ENCODE results near the gene WSCD2.

Gene WSCD2

DNA sequence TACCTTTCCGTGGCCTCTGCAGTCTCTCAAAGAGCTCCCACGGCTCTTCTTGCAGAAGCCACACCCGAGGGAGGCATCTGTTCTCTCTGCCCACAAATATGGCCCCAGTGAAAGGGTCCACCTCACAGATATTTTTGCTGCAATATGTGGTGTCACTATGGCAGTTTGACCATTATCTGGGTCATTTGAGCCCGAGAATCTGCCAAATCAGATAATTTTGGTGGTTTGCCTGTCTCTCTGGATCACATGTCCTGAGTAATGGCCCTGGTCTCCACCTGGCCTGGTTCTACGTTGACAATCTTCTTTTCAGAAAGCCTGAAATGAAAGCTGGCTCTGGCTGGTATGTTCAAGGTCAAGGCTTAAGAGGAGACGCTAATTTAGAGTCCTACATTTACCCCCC is 5.7 kb upstream of the WSCD2 start:
- no peak for DNase-seq
- in situ Hi-C loops (cut with MboI; ENCODE audit: low pct_unique_long_range_greater_than_20kb, low sequenced_read_pairs): no loop called here

DNA sequence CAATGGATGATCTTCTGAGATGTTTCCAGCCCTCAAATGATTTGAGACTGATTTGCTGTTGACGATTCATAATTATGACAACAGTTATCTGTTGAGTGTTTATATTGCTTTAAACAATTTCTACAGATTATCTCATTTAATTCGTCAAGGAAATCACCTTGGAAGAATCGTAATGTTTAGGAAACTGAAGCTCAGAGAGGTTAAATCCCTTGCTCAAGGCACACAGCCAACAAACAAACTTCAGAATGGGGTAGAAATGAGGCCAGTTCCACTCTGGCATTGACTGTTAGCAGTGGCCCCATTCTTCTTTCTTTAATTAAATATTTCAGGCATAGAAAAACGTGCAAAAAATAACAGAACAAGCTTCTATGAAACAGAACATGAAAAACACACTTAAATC is 4.0 kb upstream of the WSCD2 start:
- in situ Hi-C loops (cut with MboI; ENCODE audit: low pct_unique_long_range_greater_than_20kb, low sequenced_read_pairs): no loop called here
- DNase-seq: no peak

DNA sequence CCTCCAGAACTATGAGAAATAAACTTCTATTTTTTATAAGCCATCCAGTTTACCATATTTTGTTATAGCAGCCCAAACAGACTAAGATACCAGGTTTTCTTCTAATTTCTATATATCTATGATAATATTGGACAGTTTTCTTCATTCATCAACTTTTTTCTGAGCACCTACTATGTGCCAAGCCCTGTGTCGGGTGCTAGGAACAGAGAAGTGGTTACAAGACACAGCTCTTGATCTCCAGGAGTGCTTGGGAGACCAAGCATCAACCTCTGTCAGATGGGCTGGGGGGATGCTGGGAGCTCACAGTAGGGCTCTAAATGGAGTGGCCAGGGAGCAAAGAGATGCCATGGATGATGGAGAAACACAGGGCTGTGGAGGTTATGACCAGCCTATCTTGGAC is 2.9 kb upstream of the WSCD2 start:
- in situ Hi-C loops (cut with MboI; ENCODE audit: low pct_unique_long_range_greater_than_20kb, low sequenced_read_pairs): no loop called here
- DNase-seq: no peak

DNA sequence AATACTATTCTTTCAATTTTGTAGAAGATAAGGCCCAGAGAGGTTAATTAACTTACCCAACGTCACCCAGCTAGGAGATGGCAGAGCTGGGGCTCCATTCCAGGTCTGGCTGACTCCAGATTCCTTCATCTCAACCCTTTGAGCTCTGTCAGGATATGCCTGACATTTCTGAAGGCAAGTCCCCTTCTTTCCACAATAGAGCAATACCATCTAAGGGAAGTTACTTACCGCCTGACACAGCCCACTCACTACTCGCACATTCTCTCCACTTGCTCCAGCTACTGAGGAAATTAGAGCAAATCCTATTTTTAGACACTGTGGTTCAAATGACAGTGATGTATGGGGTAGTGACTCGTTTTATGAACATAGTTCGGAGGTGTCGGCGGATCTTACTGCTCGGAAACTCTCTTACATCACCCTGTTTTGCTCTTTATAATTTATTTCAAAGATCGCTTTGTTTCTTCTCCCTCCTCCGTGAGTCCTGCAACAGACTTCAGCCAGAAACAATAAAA is 2.0 kb upstream of the WSCD2 start:
- in situ Hi-C loops (cut with MboI; ENCODE audit: low pct_unique_long_range_greater_than_20kb, low sequenced_read_pairs): no loop called here
- no peak for DNase-seq

DNA sequence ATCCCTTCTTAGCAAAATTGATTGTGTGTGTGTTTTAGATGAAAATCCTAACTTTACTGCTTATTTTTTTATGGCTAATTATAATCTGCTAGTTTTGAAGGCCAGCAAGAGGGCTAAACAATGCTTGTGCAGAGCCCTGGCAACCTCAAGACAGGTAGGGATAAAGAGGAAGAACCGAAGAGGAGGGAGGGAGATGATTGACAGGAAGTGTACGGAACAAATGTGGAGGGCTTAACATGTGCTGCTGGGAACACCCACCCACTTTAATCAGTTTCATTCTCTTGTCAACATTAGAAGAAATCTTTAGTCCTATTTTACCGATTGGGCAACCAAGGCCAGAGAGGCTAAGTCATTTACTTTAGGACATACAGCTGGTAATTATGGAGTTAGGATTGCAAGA is 1.4 kb upstream of the WSCD2 start:
- no peak for DNase-seq
- in situ Hi-C loops (cut with MboI; ENCODE audit: low pct_unique_long_range_greater_than_20kb, low sequenced_read_pairs): no loop called here

DNA sequence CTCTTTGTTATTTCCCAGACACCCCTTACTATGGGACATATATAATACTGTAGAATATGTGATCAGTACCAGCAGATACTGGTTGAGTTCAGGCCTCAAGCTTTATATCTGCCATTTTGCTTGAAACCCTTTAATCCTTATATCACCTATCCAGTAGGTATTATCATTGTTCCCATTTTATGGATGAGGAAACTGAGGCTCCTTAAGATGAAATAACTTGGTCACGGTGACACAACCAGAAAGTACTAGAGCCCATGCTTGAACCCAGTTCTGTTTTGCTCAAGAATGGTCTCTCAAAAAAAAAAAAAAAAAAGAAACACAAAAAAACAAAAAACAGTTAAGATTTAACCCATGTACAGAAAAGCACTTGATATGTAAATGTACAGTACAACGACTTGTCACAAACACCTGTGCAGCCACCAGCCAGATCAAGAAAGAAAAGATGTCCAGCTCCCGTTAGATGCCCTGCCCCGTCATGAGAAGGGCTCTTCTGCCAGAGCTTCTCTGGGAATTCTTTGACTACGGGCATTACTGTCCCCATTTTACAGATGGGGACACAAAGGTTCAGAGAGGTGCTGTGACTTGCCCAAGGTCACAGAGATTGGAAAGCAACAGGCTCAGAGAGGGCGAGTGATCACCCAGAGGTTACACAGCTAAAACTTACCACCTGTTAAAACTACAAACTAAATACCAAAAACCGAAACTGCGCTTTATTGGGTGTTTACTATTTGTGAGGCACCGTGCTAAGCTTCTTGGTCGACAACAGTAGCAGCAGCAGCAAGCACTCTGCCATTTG is 669 bp upstream of the WSCD2 start:
- in situ Hi-C loops (cut with MboI; ENCODE audit: low pct_unique_long_range_greater_than_20kb, low sequenced_read_pairs): no loop called here
- no peak for DNase-seq

DNA sequence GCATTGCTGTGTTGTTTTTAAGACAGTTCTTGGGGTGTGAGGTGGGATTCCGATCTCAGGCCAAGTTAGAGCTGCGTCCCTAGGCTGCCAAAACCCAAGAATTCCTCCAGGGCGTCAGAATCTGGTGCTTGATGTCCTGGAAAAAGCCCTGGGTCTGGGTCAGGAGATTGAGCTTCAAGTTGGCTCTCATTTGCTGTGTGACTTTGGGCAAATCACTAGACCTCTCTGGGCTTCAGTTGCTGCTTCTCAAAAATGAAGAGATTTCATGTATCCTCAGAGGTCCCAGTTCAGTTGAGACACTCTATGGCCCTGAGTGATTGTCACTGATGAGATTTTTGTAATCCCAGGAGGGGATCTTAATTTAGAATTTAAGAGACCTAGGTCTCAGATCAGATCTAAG is 1.9 kb downstream of the WSCD2 start:
- no peak for DNase-seq
- in situ Hi-C loops (cut with MboI; ENCODE audit: low pct_unique_long_range_greater_than_20kb, low sequenced_read_pairs): no loop called here

DNA sequence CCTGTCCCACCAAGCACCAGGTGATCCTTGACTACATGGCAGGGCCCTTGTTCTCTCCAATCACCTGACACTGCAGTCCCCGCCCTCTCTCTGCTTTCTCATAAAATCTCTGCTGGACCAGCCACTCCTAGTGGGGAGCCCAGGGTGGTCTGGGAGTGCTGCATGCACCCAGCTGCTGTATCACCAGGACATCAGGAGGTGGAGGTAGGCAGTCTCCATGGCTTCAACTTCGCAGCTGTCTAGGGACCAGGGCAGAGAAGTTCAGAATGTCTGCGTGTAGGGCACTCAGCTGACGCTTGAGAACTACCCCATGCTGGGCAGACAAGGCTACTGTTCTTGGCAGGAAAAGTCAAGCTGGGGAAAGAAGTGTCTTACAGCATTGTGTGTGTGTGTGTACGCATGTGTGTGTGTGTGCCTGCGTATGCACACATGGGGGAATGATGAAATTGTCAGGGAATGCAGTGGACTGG is 2.6 kb downstream of the WSCD2 start:
- no peak for DNase-seq
- in situ Hi-C loops (cut with MboI; ENCODE audit: low pct_unique_long_range_greater_than_20kb, low sequenced_read_pairs): no loop called here

DNA sequence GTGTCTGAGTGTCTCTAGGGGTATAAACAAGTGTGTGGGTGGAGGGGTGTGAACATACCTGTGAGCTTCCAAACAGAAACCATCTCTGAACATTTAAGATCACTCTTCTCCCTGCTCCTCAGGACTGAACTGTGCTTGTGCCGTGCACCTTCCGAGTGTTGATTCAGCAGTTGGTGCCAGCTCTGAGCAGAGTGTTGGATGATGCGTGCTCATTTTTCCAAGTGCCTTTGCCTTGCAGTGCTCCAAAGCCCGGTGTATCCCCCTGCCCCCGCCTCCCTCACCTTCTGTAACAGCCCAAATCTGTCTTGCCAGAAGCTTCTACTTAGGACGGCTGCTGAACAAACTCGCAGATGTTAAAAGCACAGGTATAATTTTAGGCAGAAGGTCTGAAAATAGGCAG is 4.4 kb downstream of the WSCD2 start:
- DNase-seq: no peak
- in situ Hi-C loops (cut with MboI; ENCODE audit: low pct_unique_long_range_greater_than_20kb, low sequenced_read_pairs): no loop called here

DNA sequence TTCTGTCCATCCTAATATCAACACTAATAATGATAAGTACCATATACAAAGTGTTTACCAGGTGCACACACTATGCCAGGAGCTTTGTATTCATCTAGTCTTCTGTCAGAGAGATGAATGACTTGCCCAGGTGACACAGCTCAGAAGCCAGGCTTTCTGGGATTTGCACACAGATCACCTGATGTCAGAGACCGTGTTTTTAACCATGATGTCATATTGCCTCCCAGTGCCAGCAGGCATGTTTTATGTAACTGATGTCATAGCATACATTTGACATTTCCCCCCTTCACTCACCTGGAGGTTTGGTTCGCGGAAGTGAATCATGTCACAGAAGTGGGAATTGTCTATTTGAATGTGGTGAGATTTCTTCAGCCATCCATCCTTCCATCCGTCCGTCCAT is 5.7 kb downstream of the WSCD2 start:
- in situ Hi-C loops (cut with MboI; ENCODE audit: low pct_unique_long_range_greater_than_20kb, low sequenced_read_pairs): no loop called here
- DNase-seq: no peak

DNA sequence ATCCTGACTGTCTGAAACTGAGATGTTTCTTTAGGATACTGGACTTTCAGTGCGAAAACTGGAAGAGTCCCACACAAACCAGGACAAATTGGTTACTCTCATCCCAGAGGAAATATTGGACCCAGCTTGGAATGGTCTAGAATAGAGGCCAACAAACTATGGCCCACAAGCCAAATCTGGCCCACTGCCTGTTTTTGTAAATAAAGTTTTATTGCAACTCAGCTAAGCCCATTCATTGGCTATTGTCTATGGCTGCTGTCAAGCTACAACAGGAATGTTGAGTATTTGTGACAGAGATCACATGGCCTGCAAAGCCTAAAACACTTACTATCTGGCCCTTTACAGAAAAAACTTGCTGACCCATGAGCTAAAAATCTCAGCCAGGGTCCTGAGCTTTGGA is 6.5 kb downstream of the WSCD2 start:
- in situ Hi-C loops (cut with MboI; ENCODE audit: low pct_unique_long_range_greater_than_20kb, low sequenced_read_pairs): no loop called here
- DNase-seq: no peak

DNA sequence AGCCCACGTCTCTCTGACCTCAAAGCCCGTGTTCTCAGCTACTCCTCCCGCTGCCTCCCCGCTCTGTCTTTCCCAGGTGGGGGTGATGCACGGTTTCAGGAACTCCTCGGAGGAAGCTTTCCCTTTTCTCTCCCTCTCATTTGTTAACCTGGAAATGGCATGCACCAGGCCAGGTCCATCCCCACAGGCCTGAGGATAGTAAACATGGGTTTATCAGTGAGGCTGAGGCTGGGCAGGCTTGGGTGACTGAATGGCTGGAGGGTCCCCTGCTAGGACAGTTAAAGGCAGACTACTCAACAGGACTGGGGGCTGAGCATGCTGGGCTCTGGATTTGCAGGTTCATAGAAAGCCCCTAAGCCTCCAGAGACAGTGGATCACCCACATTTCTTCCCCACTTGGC is 7.6 kb downstream of the WSCD2 start:
- in situ Hi-C loops (cut with MboI; ENCODE audit: low pct_unique_long_range_greater_than_20kb, low sequenced_read_pairs): no loop called here

DNA sequence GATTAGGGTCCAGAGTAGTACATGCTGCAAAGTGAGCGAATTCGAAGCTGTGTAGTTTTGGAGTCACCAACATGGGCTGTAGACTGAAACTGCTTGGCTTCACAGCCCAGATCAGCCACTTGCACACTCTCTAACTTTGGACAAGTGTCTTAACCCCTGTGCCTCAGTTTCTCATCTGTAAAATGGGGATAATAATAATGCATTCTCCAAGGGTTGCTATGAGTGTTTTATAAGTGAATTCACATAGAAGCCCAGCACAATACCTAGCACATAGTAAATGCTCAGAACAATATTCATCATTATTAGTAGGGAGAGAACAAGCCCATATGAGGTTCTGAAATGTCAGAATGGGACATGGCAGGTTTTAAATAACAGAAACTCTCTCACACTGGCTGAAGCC is 10.4 kb downstream of the WSCD2 start:
- in situ Hi-C loops (cut with MboI; ENCODE audit: low pct_unique_long_range_greater_than_20kb, low sequenced_read_pairs): no loop called here
- DNase-seq: no peak

More for the DNA sequence above, 7.6 kb downstream of the WSCD2 start:
- DNase-seq: no peak

DNA sequence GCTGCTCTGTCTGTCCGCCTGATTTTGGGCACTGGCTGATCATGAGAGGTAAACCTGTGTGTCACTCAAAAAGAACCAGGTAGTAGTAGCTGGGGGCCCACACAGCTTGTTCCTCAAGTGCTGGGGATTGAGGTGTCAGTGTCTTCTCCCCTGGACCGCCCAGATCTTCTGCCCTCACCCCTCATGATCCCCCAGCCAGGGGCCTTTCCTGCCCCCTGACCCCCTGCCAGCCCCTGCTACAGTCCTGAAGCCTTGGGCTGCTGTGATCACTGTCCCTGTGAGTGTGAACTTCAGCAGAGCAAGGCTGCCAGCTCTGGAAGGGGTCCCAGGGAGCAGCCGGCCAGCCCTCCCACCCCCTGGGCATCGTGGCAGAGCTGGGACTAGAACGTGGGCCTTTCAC is 11.4 kb downstream of the WSCD2 start:
- DNase-seq: no peak
- in situ Hi-C loops (cut with MboI; ENCODE audit: low pct_unique_long_range_greater_than_20kb, low sequenced_read_pairs): no loop called here

DNA sequence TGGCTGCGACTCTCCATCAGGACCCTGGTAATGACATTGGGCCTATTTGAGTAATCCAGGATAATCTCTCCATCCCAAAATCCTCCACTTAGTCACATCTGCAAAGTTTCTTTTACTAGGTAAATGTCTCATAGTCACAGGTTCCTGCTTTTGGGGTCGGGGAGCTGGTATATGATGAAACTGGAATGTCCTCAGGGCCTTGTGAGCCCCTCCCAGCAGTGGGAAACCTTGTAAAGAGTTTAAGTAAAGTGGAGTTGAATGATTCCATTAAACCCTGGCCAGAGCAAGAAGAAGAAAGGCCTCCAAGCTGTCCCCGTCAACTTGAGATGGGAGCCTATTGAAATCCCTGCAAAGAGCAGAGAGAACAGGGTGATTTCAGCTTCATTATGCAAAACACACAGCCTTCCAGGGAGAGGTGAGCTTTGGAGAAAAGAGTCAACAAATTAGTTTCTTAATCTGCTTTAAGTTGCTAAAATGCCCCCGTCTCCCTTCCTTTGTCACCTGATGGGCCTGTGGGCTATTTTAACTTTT is 12.6 kb downstream of the WSCD2 start:
- no peak for DNase-seq
- in situ Hi-C loops (cut with MboI; ENCODE audit: low pct_unique_long_range_greater_than_20kb, low sequenced_read_pairs): no loop called here

DNA sequence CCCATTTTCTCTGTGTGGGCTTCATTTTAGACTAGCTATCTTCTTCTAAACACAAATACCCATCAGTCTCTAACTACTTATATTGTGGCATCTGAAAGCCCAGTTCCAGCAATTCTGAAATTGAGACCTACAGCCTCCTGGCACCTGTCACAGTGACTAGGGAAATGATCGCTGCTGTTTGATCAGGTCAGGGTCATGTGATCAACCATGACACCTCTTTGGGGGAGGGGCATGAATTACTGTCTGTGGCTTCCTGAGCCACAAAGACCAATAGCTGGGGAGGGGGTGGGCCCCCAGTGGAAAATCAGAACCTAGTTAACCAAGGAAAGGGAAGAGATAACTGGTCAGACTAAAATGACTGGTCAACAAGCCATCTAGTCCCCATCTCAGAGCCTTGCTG is 14.1 kb downstream of the WSCD2 start:
- in situ Hi-C loops (cut with MboI; ENCODE audit: low pct_unique_long_range_greater_than_20kb, low sequenced_read_pairs): no loop called here
- no peak for DNase-seq

DNA sequence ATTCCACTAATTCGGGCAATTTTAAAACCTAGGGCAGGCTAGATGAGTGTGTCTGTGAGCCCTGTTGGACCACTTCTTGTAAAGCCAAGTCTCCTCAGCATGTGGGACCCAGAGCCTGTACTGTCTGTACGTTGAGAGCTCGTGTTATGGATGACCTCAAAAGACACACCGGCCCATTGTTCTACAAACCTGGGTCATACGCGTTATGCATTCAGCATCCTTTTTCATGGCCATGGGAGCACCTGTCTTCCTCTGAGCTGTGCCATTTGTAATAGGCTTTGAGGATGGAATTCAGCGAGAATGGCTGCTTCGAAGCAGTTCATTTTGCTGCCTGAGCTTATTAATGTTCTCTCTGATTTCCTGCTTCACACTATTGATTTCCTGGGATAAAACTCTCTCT is 15.0 kb downstream of the WSCD2 start:
- in situ Hi-C loops (cut with MboI; ENCODE audit: low pct_unique_long_range_greater_than_20kb, low sequenced_read_pairs): no loop called here

DNA sequence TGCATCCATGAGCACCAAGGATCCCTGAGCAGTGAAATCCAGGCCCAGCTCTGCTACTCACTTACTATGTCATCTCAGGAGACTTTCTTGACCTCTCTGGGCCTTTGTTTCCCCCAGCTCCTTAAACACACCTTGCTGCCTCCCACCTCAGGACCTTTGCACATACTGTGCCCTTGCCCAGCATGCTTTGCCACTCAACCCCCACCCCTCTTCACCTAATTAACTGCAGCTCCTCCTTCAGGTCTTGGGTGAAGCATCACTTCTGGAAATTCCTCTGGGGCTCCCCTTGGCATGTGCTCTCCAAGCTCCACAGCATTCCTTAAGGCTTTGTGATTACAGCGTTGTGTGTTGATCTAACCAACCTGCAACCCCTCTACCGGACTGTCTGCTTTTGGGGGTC is 15.9 kb downstream of the WSCD2 start:
- DNase-seq: no peak
- in situ Hi-C loops (cut with MboI; ENCODE audit: low pct_unique_long_range_greater_than_20kb, low sequenced_read_pairs): no loop called here

More for the DNA sequence above, 15.0 kb downstream of the WSCD2 start:
- DNase-seq: no peak

DNA sequence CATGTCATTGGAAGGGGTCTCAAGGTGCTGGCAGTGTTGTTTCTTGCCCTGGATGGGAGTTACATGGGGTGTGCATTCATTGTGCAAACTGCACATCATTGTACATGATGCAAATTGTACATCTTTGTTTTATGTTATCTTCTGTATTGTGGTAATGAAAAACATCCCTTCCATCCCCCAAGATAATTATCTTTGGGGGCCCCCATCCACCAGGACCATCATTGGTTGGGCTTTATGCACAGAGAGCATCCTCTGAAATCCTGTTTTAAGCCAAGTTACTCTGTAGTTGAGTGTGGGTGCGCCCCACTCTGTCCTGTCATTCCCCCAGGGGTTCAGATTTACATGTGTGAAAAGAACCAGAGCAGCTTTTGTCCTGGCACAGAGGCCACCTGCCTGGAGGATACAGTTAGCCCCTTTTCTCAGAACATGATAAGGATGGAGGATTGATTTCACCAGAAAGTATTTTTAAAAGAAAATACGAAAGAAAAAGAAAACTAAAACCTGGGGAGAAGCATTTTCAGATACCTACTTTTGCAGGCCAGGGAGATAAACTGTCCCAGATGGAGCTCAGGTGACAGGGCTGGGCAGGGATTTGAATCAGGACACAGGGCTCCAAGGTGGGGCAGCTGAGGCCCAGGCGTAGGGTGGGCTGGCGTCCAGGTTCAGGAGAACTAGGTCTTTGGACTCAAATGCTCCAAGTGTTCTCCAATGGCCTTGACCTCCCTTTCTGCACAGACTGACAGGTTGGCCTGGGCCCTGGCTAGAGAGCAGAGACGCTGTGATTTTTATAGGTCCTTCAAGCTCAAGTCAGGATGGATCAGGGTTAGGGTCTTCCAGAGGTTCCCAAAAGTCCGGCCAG is 17.2 kb downstream of the WSCD2 start:
- no peak for DNase-seq
- in situ Hi-C loops (cut with MboI; ENCODE audit: low pct_unique_long_range_greater_than_20kb, low sequenced_read_pairs): no loop called here

DNA sequence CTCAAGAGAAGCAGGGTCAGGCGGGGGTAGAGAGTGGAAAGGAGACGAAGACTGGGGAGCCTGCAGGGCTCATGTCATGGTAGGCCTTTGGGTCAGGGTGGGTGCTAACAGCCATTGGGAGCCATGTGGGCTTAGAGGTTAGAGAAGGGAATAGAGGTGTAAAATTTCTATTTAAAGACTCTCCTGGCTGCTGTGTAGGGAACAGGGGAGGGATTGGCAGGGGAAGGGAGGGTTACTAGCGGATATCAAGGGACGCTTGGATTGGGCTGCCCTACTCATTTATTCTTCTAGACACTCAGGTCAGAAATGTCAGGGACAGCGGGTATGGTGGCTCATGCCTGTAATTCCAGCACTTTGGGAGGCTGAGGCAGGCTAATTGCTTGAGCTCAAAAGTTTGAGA is 18.2 kb downstream of the WSCD2 start:
- no peak for DNase-seq
- in situ Hi-C loops (cut with MboI; ENCODE audit: low pct_unique_long_range_greater_than_20kb, low sequenced_read_pairs): no loop called here

Data from KBM-7 (cell line).